OCI-LY3 (cell line): ENCODE measurements around the gene IMMP2L.

ENCODE experiments used
- CTCF ChIP-seq: fragments of 200-600, 300-600 bp; sonication (generic); IDR thresholded peaks from 2 replicates; pipeline ENCODE4 v1.5.1; 2014; ENCODE audit warnings: antibody characterized with exemption, low read length, low read depth
- EZH2phosphoT487 ChIP-seq: fragments of 200-600 bp; shearing (Covaris generic); IDR thresholded peaks from 2 replicates; pipeline ENCODE4 v1.6.1; 2018; ENCODE audit warnings: antibody characterized with exemption, mixed run types, low read depth

- TF ChIP-seq CTCF, result no peak
- no peak for TF ChIP-seq EZH2phosphoT487
Observed at GRCh38 chr7:110775046-110775445, 787.2 kb downstream of the IMMP2L start.
